HCEC 1CT (cell line): Measurements from ENCODE around the gene PDIA2.
"Not testable (repeated sequence)": the region's sequence is repeated elsewhere in the genome, so short reads cannot be mapped to it uniquely, and the experiment has no call there.

Experiments used
- DNase-seq: peaks from one replicate; pipeline ENCODE4 v3.0.0-alpha.2; 2017

PDIA2 gene

DNA sequence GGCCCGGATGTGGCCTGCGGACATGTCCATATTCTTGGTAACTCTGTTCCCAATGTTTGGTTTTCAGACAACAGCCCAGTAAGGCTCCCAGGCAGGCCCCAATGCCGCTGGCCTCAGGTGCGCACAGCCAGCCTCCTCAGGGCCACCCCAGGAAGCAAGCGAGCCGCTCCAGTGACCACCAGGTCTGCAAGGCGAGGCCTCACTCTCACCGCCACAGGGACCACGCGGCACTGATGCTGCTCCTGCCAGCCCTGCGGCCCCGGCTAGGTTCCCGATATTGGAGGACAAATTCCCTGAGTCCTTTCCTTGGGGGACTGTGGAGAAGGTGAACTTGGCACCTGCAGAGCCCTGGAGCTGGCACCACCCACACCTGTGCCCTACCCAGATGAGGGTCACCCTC lies 19.0 kb downstream of the PDIA2 start:
- DNase-seq: no peak

DNA sequence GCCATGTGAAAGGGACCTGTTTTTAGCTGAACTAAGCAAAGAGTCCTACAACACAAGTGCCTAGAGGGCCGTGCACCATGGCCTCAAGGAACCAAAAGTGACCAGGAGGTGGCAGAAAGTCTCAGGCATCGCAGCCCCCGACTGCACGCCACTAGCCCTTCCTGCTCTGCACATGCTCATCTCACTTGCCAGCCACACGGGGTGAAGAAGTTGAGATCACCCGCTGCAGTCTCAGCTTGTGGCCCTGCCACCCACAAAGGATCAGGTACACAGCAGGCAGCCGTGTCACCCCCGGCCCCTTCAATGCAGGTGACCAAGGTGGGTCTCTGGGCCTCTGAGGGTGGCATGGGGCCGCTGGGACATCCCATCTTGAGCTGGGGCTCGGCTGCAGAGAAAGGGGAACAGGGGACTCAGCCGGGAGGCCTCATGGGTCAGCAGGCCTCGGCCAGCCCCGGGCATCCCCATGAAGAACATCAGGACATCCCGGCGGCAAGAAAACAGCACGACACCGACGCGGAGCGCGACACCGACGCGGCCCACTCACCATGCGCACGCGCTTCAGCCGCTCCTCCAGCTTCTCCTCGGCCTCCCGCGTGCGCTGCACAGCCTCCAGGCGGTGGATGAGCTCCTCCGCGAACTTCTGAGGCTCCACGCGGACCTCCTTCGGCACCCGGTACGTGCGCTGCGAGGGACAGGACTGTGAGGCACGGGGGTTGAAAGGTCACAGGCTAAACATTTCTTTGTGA lies 21.0 kb downstream of the PDIA2 start:
- DNase-seq: no peak

DNA sequence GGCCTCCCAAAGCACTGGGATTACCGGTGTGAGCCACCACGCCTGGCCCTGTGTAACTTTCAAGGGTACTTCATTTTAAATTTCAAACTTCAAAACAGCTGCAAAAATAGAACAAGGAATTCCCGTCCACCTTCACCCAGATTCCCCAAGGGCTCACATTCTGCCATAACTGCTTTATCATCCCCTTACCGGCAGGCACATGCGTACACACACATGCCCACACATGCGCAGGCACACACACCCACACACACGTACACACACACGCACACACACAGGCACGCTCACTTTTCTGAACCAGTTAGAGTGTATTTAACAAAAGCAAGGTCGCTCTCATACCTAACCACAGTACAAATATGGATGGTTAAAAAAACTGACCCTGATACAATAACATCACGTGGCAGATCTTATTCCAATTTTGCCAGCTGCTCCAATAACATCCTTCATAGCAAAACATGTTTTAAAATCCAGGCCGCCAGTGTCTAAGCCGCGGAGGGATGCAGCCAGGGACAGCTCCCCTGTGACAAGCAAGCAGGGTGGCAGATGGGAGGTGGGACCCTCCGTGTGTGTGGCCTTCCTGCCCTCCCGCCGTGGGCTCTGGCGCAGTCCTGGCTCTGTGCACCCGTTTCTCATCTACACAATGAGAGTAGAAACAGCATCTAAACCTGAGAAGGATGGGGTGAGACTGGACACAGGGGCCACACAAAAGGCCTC lies 23.1 kb downstream of the PDIA2 start:
- no peak for DNase-seq

DNA sequence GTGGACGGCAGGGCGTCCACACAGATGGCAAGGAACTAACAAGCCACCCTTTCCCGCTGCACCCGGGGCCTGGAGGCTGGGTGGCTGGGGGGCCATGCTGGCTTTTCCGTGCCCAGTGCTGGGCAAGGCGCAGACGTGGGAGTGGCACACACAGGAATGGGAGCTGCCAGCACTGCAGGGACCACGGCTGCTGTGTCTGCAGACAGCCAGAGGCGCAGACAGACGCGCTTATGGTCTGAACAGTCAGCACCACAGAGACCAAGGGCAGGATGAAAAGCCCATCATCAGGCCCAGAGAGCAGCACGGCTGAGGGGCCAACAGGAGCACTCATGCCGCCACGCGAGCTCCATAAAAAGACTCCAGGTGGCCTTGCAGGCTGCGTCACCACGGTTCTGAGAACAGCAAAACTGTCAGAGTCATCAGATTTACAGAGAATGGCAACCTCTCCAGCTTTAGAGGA lies 24.0 kb downstream of the PDIA2 start:
- DNase-seq: no peak

DNA sequence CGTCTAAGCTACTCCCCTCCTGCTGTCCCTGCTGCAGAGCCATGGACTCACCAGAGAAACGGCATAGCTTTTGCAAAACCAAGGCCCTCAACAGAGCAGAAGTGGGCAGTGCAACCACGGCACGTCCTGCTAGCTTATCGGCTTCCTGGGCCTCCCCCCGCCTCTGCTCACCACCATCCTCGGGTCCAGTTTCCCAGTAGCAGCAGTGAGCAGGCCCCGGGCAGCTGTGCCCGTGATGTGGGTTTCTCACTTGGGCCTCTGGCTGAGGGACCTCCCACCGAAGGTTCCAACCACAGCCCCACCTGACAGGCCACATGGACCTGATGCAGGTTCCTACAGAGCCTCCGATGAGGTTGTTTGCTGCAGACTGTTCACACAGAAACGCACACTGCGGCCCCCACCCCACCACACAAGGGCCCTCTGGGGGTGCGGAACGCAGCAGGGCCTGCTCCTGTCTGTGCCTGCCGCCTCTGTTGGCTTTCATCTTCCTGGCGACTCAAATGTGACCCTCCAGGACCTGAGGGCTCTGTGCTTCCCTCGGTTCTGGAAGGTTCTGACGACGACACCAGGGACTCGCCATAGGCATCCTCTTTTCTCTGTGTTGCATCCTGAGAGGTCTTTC lies 24.8 kb downstream of the PDIA2 start:
- no peak for DNase-seq

DNA sequence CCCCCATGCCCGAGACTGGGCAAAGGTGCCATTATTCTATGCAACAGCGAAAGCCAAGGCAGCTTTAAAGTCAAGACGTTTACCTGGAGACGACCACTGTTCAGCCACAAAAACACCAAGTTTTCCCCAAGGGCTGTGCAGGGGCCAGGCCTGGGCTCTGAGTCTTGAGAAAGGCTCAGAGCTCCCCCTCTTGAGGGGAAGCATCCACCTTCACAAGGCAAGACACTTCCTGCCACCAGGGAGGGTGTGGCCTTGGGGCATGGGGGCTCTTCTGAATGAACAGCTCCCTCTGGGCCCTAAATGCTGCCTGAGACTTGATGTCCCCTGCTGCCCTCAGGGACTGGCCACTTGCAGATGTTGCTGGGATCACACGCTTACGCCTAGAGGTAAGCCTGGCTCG lies 26.5 kb downstream of the PDIA2 start:
- DNase-seq: no peak

DNA sequence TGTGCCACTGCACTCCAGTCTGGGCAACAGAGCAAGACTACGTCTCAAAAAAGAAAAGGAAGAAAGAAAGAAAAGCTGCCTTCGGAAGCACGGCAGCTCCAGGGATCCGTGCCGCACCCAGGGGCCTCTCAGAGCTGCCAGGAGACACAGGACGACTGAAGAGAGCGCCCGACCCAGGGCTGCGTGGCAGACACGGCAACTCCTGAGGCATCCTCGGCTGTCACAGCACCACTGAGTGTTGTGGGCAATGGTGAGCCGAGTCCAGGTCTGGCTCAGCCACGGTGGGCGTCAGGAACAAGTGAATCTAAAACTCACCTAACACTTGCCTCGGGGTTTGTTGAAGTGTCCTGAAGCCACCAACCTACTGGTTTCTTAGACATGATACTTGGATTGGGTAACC lies 28.8 kb downstream of the PDIA2 start:
- no peak for DNase-seq

DNA sequence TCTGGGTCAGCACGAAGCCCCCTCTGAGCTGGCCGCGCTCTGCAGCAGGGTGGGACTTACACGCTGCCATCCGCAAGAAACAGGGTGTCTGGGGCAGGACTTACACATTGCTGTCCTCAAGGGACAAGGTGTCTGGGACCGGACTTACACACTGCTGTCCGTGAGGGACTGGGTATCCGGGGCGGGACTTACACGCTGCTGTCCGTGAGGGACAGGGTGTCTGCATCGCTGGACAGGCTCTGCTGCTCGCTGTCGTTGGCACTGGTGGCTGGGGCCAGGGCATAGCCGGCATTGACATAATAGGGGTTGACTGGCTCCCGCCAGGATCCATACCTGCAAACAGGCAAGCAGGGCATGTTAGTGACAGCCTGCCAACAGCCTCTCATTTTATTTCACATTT lies 31.4 kb downstream of the PDIA2 start:
- no peak for DNase-seq

DNA sequence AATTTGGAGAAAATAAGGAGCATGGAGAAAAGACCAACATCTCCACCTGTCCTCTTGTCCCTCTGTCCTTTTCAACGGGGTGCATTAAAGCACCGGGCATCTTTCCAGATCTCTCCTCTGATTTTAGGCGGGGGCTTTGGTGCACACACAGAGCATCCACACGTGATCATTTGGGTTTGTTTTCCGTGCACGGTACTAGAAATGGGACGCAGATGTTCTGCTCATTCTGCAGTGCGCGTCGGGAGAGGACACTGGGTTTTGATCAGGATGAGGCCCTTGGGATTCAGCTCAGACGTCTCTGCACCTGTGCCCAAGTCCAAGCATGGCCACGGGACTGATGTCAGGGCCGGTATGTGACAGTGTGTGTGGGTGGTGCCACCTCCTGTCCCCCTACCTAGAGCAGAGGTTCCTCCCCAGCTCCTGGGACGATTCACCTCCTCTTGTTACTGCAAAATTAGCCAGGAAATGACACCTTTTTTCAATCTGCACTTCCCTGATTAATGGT lies 31.9 kb downstream of the PDIA2 start:
- DNase-seq: no peak

DNA sequence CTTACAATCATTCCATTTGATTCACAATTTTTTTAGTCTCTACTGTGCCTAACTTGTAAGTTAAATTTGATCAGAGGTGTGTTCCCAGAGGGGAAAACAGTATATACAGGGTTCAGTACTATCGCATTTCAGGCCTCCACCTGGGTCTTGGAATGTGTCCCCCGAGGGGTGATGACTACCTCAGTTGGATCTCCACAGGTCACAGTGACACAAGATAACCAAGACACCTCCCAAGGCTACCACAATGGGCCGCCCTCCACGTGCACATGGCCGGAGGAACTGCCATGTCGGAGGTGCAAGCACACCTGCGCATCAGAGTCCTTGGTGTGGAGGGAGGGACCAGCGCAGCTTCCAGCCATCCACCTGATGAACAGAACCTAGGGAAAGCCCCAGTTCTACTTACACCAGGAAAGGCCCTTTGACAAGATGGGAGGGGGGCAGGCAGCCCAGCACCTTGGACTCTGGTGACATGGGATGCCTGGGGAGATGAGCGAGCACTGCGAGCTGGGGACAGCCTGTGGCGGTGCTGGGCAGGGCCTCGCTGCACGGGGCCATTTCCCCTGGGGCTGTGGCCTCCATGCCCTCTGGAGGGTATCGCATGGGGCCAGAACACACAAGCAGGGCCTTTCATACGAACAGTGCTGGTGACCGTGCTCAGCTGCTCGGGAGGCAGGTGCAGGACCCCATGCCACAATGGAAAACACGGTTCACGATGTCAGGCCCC lies 33.9 kb downstream of the PDIA2 start:
- no peak for DNase-seq

DNA sequence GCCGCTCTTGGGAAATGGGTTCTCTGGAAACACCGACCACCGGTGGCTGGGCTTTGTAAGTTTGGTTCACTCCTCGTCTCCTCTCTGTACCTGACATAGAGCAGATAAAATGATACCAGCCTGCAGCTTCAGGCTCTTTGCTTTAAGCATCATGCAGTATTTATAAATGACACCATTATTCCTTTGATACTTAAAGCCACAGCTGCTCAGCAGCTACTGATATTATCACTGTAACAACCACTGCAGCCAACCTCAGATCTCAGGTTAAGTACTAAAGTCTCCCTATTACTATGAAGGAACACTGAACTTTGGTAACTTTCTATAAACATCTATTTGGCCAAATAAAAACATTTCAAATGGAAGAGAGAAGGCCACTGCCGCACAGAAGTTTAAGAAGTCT lies 34.6 kb downstream of the PDIA2 start:
- no peak for DNase-seq

DNA sequence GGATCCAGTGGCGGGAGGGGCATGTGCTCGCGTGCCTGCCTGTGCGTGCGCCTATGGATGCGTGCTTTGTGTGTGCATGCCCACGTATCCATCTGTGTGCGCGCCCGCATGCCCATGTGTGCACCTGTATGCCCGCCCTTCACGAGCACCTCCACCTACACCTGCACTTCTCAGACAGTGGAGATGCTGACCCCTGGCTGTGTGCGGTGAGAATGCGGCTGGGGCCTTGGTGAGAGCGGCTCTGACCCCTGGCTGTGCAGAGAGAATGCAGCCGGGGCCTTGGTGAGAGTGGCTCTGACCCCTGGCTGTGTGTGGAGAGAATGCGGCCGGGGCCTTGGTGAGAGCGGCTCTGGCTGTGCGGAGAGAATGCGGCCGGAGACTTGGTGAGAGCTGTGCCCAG lies 35.7 kb downstream of the PDIA2 start:
- no peak for DNase-seq

DNA sequence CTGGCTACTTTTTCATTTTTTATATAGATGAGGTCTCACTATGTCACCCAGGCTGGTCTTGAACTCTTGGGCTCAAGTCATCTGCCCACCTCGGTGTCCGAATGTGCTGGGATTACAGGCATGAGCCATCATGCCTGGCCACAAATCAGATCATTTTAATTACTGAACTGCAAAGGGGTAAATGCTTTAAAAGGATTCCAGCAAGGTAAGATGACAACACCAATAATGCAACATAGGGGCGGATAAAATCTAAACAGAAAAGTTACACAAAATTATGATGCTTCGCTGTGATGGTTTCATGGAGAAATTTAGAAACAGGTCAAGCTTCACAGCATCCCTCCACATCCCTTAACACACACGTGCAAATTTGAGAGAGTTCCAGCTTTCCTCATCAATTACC lies 37.2 kb downstream of the PDIA2 start:
- DNase-seq: no peak

DNA sequence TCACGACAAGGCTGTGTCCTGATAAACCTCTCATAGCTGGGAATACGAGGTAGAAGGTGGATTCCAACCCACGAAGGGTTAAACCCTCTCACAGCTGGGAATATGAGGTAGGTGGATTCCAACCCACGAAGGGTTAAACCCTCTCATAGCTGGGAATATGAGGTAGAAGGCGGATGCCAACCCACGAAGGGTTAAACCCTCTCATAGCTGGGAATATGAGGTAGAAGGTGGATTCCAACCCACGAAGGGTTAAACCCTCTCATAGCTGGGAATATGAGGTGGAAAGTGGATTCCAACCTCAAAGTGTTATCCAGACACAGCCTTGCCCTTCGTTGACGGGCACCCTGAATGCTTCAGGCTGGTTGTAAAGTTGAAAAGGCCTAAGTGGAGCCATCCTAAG lies 38.6 kb downstream of the PDIA2 start:
- DNase-seq: no peak

DNA sequence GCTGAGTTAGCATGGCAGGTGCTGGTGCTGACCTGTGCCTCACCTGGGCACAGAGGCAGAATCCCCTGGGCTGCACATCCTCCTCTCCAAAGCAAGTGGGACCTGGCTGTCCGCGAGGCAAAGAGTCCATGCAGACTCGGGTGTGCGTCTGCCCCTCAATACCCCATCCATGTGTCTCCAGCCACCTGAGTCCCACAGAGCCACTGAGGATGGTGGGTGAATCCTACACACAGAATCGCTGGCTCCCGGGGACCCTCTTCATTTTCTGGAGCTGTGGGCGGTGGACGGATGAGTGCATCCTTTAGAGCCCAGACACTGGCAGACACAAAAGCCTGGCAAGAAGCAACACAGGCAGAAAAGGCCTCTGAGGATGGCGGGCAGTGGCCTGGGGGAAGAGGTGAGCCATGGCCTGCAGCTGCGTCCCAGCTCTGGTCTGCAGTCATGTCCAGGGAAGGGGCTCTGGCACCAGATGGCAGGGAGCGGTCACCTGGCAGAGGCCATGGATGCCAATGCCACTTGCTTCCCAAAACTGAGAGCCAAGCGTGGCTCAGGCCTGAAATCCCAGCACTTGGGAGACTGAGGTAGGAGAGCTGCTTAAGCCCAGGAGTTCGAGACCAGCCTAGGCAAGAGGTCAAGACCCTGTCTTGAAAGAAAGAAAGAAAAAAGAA lies 39.6 kb downstream of the PDIA2 start:
- no peak for DNase-seq

DNA sequence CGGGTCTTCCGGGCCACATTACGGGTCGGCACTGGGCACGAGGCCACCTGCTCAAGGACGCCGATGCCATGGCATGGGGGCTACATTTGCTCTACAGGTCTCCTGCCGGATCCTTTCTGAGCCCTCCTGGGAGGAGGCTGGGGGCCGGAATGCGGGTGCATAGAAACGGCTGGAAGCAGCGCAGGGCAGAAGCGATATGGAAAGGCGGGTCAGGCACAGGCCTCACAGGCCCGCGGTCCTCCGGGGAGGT lies 41.2 kb downstream of the PDIA2 start:
- DNase-seq: no peak

DNA sequence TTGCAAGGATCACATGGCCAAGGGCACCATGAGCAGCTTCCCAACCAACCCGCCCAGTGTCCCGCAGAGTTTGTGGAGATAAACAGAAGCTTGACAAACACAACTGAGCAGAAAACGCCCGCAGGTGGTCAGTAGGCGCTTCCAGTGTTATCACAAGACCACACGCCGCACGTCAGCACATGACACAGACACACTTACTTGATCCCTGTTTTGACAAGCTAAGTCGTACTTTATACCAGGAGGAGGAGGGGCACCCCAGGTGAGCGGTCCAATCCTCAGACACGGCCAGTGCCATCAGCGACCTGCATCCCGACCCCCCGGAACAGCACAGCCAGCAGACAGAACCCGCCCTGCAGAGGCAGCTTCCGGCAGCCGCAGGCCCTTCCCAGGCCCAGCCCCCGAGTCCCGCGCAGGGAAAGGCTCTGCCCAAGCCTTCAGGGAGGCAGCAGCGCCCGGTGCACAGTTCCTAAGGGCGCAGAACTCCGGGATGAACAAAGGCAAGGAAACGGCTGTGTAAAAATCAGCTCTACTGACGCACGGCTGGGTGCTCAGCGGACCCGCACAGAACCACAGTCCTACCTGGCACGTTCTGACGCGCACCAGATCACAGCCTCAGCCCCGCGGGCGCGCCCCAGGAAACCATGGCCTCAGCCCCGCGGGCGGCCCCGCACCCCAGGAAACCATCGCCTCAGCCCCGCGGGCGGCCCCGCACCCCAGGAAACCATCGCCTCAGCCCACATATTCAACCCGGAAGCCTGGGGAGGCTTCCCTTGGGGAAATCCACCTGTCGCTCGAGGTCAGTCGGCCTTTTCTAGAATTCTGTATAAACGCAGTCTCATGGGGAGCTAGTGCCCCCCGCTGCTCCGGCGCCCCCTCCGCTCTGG lies 41.7 kb downstream of the PDIA2 start:
- no peak for DNase-seq

DNA sequence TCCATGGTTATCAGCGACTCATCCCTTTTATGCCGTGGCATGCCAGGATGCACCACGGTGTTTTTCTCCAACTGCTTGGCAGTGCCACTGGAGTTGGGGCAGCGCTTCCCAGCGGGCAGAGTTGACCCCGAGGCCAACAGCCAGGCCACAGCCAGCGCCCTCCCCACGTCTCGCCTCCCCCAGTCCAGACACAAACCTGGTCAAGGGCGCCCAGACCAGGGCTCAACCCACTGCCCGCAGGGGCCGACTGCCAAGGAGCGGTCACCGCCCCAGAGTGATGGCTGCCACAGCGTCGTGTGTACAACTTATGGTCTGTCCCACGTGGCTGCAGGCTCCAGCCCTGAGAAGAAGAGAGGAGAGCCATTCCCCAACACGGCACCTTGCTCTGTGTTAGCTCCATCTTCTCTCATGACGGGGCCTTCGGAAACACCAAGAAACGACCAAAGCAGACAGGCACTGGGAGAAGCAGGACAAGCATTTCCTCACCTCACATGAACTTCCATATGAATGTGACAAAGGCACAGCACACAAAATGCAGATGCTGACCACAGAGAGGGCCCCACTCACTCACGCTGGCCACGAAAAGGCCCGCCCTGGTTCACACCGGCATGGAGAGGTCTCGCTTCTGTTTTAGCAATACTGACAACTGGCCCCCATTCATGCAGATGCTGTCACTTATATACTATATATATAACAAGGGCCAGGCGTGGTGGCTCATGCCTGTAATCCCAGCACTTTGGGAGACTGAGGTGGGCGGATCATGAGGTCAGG lies 42.6 kb downstream of the PDIA2 start:
- DNase-seq: no peak

DNA sequence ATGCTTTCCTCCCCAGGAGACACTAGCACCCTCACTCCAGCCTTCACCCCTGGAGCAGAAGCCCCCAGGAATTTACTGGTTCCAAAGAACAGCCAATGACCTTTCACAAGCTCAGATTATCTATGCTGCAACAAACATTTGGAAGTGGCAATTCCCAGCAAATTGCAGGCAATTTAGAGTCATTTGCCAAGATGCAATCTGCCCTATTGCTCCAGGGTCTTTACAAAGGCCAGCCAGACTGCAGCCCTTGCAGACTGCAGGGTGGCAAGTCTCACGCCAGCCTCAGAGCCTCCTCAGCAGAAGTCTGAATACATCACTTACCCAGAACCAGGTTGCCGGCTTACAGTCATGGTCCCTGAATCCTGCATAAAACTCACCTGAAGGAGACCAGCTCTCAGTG lies 47.8 kb downstream of the PDIA2 start:
- DNase-seq: no peak

DNA sequence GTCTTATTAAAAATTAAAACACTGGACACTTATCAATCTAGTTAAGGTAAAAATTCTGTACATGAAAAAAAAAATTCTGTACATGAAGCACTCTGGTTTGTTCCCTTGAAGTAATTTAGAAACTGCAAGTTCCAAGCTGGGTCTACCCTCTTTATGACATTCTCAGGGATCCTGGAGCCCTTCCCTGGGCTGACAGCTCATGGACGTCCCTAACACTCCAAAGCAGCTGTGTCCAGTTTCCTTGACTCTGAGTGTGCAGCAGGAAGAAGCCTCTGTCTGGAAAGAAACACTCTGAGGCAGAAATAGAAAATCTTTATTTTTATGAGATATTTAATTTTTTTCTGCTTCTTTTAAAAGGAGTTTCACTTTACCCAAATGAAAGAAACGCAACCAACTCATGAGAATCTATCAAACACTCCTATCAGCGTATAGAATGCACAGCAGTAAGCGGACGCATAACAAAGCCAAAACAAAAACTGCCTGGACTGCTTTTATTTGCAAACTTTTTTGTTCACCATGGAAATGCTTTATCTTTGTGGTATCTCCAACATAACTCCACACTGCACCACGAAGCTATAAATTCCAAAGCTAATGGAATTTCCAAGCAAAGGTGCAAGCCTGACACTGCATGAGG lies 48.3 kb downstream of the PDIA2 start:
- DNase-seq: not testable (repeated sequence)
